ENCODE measurements around the gene TRIL.

Gene TRIL

GRCh38 chr7:28984217-28984616 is 26.1 kb upstream of the TRIL start:
- peak; percentile 37 for DNase-seq (ENCODE audit: low spot score)

GRCh38 chr7:28983396-28984190 is 25.5 kb upstream of the TRIL start:
- DNase-seq (ENCODE audit: low spot score), result peak; percentile 99

- no peak for DNase-seq (ENCODE audit: low spot score)
Measured at GRCh38 chr7:28981161-28981465, 23.0 kb upstream of the TRIL start.

GRCh38 chr7:28980451-28981160 is 22.5 kb upstream of the TRIL start:
- DNase-seq (ENCODE audit: low spot score), result no peak

- DNase-seq (ENCODE audit: low spot score), result no peak
Measured at GRCh38 chr7:28979776-28980175, 21.6 kb upstream of the TRIL start.

GRCh38 chr7:28977881-28978280 is 19.8 kb upstream of the TRIL start:
- peak; percentile 95 for DNase-seq (ENCODE audit: low spot score)

- DNase-seq (ENCODE audit: low spot score), result no peak
Measured at GRCh38 chr7:28976022-28976421, 17.9 kb upstream of the TRIL start.

GRCh38 chr7:28973591-28973990 is 15.5 kb upstream of the TRIL start:
- no peak for DNase-seq (ENCODE audit: low spot score)

- DNase-seq (ENCODE audit: low spot score), result no peak
Measured at GRCh38 chr7:28964056-28964455, 5.9 kb upstream of the TRIL start.

- DNase-seq (ENCODE audit: low spot score), result no peak
Measured at GRCh38 chr7:28961972-28962371, 3.8 kb upstream of the TRIL start.

GRCh38 chr7:28960071-28960840 is 2.1 kb upstream of the TRIL start:
- no peak for DNase-seq (ENCODE audit: low spot score)

- DNase-seq (ENCODE audit: low spot score), result no peak
Measured at GRCh38 chr7:28958980-28959347, 834 bp upstream of the TRIL start.

GRCh38 chr7:28957751-28958234 is 337 bp downstream of the TRIL start:
- peak; percentile 43 for DNase-seq (ENCODE audit: low spot score)

GRCh38 chr7:28957064-28957750 is 923 bp downstream of the TRIL start:
- peak; percentile 44 for DNase-seq (ENCODE audit: low spot score)

- DNase-seq (ENCODE audit: low spot score), result peak; percentile 75
Measured at GRCh38 chr7:28956608-28957063, 1.5 kb downstream of the TRIL start.

- DNase-seq (ENCODE audit: low spot score), result peak; percentile 66
Measured at GRCh38 chr7:28955718-28956607, 2.2 kb downstream of the TRIL start.

GRCh38 chr7:28955356-28955717 is 2.8 kb downstream of the TRIL start:
- no peak for DNase-seq (ENCODE audit: low spot score)

- no peak for DNase-seq (ENCODE audit: low spot score)
Measured at GRCh38 chr7:28954946-28955345, 3.2 kb downstream of the TRIL start.

GRCh38 chr7:28954471-28954870 is 3.7 kb downstream of the TRIL start:
- DNase-seq (ENCODE audit: low spot score), result no peak

GRCh38 chr7:28953633-28954032 is 4.5 kb downstream of the TRIL start:
- peak; percentile 96 for DNase-seq (ENCODE audit: low spot score)

- DNase-seq (ENCODE audit: low spot score), result peak; percentile 68
Measured at GRCh38 chr7:28942168-28942567, 16.0 kb downstream of the TRIL start.
